Measurements from ENCODE around the gene AICDA.
A peak's percentile ranks its signal among the peaks of the same experiment; 100 is the strongest.
"Not testable (repeated sequence)": the region's sequence is repeated elsewhere in the genome, so short reads cannot be mapped to it uniquely, and the experiment has no call there.

The AICDA gene

DNA sequence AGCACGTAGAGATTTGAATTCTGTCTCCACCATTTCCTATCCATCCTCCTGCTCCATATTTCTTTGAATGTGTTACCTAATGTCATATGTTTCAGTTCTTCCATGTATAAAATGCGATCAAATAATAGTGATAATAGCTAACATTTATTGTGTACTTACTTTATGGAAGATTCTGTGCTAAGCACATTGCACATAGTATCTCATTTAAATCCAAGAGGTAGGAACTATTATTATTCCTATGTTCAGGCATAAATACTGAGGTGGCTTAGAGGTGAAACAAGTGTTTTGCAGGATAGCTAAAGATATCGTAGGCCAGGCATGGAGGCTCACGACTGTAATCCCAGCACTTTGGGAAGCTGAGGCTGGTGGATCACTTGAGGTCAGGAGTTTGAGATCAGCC lies 17.5 kb upstream of the AICDA start:
- Histone ChIP-seq H3K9me3 (ENCODE audit: control insufficient read depth, insufficient read depth, low read length) (no peaks in the 10 kb centered on the region), H3K4me2 (ENCODE audit: low read length) (peak overlapping the region; percentile 45), H3K9me2 (replicated peaks; ENCODE audit: control insufficient read depth, low read length) (no peaks in the 10 kb centered on the region), H4K20me1 (ENCODE audit: control insufficient read depth, insufficient read depth, low read depth, low read length) (no peaks in the 10 kb centered on the region), H3K27me3 (ENCODE audit: control insufficient read depth, low read length) (no peaks in the 10 kb centered on the region), H3K4me1 (ENCODE audit: control insufficient read depth, low read length) (peaks cover 18% of the 10 kb centered on the region), H3K79me2 (ENCODE audit: control insufficient read depth, low read length) (no peaks in the 10 kb centered on the region), H3K4me3 (ENCODE audit: low read length) (no peak overlapping the region), H3K27ac (ENCODE audit: low read depth, low read length) (peak overlapping the region; percentile 37), H3F3A (ENCODE audit: control insufficient read depth, insufficient read depth) (no peaks in the 10 kb centered on the region; the same call in 1 of the 2 replicates), H3K36me3 (ENCODE audit: control insufficient read depth, low read length) (no peaks in the 10 kb centered on the region)
- no peak for TF ChIP-seq CTCF (IDR thresholded peaks at IDR 0.05; ENCODE audit: low read depth, low read length, poor library complexity, severe bottlenecking)
- no peak for TF ChIP-seq EZH2phosphoT487 (IDR thresholded peaks at IDR 0.05; ENCODE audit: borderline replicate concordance, low read length)

- Histone ChIP-seq H3K9me2 (replicated peaks; ENCODE audit: control insufficient read depth, low read length) (no peaks in the 10 kb centered on the region), H3K4me3 (ENCODE audit: low read length) (peak overlapping the region; percentile 24), H3K4me1 (ENCODE audit: control insufficient read depth, low read length) (peaks cover 18% of the 10 kb centered on the region), H3K27ac (ENCODE audit: low read depth, low read length) (peak overlapping the region; percentile 37), H3K9me3 (ENCODE audit: control insufficient read depth, insufficient read depth, low read length) (no peaks in the 10 kb centered on the region), H3K79me2 (ENCODE audit: control insufficient read depth, low read length) (no peaks in the 10 kb centered on the region), H3F3A (ENCODE audit: control insufficient read depth, insufficient read depth) (no peaks in the 10 kb centered on the region; the same call in 1 of the 2 replicates), H3K4me2 (ENCODE audit: low read length) (peak overlapping the region; percentile 45), H4K20me1 (ENCODE audit: control insufficient read depth, insufficient read depth, low read depth, low read length) (no peaks in the 10 kb centered on the region), H3K36me3 (ENCODE audit: control insufficient read depth, low read length) (no peaks in the 10 kb centered on the region), H3K27me3 (ENCODE audit: control insufficient read depth, low read length) (no peaks in the 10 kb centered on the region)
- TF ChIP-seq CTCF (IDR thresholded peaks at IDR 0.05; ENCODE audit: low read depth, low read length, poor library complexity, severe bottlenecking) (no peak), EZH2phosphoT487 (IDR thresholded peaks at IDR 0.05; ENCODE audit: borderline replicate concordance, low read length) (no peak)
Measured at GRCh38 chr12:8629486-8630033, 16.9 kb upstream of the AICDA start.

DNA sequence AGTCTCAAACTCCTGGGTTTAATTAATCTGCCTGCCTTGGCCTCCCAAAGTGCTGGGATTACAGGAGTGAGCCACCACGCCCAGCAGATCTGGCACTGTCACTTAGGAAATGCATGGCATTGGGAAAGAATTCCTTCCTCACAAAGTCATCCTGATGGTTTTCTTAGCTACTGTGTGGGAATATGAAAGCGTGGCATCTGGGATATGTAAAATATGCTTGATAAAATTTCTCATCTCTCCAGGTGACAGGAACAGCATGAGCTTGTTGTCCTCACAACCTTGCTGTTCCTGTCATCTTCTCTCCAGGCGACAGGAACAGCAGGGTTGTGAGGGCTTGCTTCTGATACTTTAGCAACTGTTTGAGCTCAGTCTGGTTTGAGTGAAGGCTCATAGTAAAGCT lies 16.1 kb upstream of the AICDA start:
- Histone ChIP-seq H3K4me1 (ENCODE audit: control insufficient read depth, low read length) (peaks cover 18% of the 10 kb centered on the region), H3K9me3 (ENCODE audit: control insufficient read depth, insufficient read depth, low read length) (no peaks in the 10 kb centered on the region), H4K20me1 (ENCODE audit: control insufficient read depth, insufficient read depth, low read depth, low read length) (no peaks in the 10 kb centered on the region), H3K27me3 (ENCODE audit: control insufficient read depth, low read length) (no peaks in the 10 kb centered on the region), H3K9me2 (replicated peaks; ENCODE audit: control insufficient read depth, low read length) (no peaks in the 10 kb centered on the region), H3K27ac (ENCODE audit: low read depth, low read length) (no peak overlapping the region), H3F3A (ENCODE audit: control insufficient read depth, insufficient read depth) (no peaks in the 10 kb centered on the region; the same call in 1 of the 2 replicates), H3K4me3 (ENCODE audit: low read length) (no peak overlapping the region), H3K4me2 (ENCODE audit: low read length) (no peak overlapping the region), H3K79me2 (ENCODE audit: control insufficient read depth, low read length) (no peaks in the 10 kb centered on the region), H3K36me3 (ENCODE audit: control insufficient read depth, low read length) (no peaks in the 10 kb centered on the region)
- no peak for TF ChIP-seq EZH2phosphoT487 (IDR thresholded peaks at IDR 0.05; ENCODE audit: borderline replicate concordance, low read length)
- TF ChIP-seq CTCF (IDR thresholded peaks at IDR 0.05; ENCODE audit: low read depth, low read length, poor library complexity, severe bottlenecking) = no peak

DNA sequence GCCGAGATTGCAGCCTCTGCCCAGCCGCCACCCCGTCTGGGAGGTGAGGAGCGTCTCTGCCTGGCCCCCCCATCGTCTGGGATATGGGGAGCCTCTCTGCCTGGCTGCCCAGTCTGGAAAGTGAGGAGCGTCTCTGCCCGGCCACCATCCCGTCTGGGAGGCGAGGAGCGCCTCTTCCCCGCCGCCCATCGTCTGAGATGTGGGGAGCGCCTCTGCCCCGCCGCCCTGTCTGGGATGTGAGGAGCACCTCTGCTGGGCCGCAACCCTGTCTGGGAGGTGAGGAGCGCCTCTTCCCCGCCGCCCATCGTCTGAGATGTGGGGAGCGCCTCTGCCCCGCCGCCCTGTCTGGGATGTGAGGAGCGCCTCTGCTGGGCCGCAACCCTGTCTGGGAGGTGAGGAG lies 12.1 kb upstream of the AICDA start:
- H3K79me2 ChIP-seq (ENCODE audit: control insufficient read depth, low read length); H3F3A ChIP-seq (ENCODE audit: control insufficient read depth, insufficient read depth); H3K9me3 ChIP-seq (ENCODE audit: control insufficient read depth, insufficient read depth, low read length); H3K27me3 ChIP-seq (ENCODE audit: control insufficient read depth, low read length); H3K27ac ChIP-seq (ENCODE audit: low read depth, low read length); H3K36me3 ChIP-seq (ENCODE audit: control insufficient read depth, low read length); H3K9me2 ChIP-seq (replicated peaks; ENCODE audit: control insufficient read depth, low read length); H4K20me1 ChIP-seq (ENCODE audit: control insufficient read depth, insufficient read depth, low read depth, low read length); H3K4me2 ChIP-seq (ENCODE audit: low read length); H3K4me3 ChIP-seq (ENCODE audit: low read length): not testable (repeated sequence)
- peaks cover 13% of the 10 kb centered on the region for H3K4me1 ChIP-seq (ENCODE audit: control insufficient read depth, low read length)

All from DOHH2 (cell line).